K562 (cell line): ENCODE measurements around the gene VTCN1. TPM values are rescaled to one million over a fixed set of nuclear protein-coding genes. Genes with fewer than 3 reads are reported as not detected.
"Not testable (repeated sequence)": the region's sequence is repeated elsewhere in the genome, so short reads cannot be mapped to it uniquely, and the experiment has no call there.

Experiments
- ATAC-seq: fragments of 200-7000 bp; cut with Tn5 transposase; 3 replicates; pipeline ENCODE4 v1.9.1; 2020; ENCODE audit warnings: moderate library complexity
- BruUV-seq: library from RNA; stranded (reverse); fragments of 400-500 nt; replicated peaks from 2 replicates; lab custom pipeline; 2021; lab: Mats Ljungman, UMichigan
- CTCF ChIA-PET: fragments of 300-600 bp; formaldehyde crosslinking; extraction: SDS; loops from one replicate; lab custom pipeline; 2021; ENCODE audit warnings: low intra/inter-chr PET ratio; lab: Yijun Ruan, JAX
- POLR2A ChIA-PET: fragments of 300-600, 350-650 bp; sonication (Branson Sonifier 250); formaldehyde crosslinking; extraction: SDS; loops from one replicate; lab custom pipeline; 2021; ENCODE audit warnings: antibody characterized with exemption, inconsistent platforms; lab: Yijun Ruan, JAX
- DNase-seq, 4 experiments: peaks; one replicate each; pipeline versions ENCODE4 v3.0.0 to v3.0.0-alpha.2; 2011 to 2018; ENCODE audit warnings: low spot score in 3 of 4, mixed read lengths in 3 of 4; ENCODE audit errors: extremely low read depth in 1 of 4
- FAIRE-seq: peaks from 2 replicates; lab custom pipeline; 2011; peaks lifted over from hg19 to GRCh38; lab: Jason Lieb, UNC
- H2AFZ ChIP-seq: 2 replicates; pipeline ENCODE4 v1.6.0; 2011; ENCODE audit warnings: low read depth, low read length, control low read depth, inconsistent platforms
- H3K27ac ChIP-seq: fragments of 200-600 bp; 3 replicates; pipeline ENCODE4 v1.8.0; 2011; ENCODE audit warnings: low read depth, mild to moderate bottlenecking, control low read depth, inconsistent platforms, low read length, moderate library complexity, mixed read lengths; ENCODE audit errors: extremely low read depth
- H3K27me3 ChIP-seq, 2 experiments: fragments of 300-600 bp in 1 of 2; 2 replicates in 1 of 2; 3 replicates in 1 of 2; pipeline versions ENCODE4 v1.6.0 to v1.8.0; 2011; ENCODE audit warnings: inconsistent platforms in 2 of 2, low read length in 2 of 2, mild to moderate bottlenecking in 1 of 2, mixed read lengths in 1 of 2, moderate library complexity in 1 of 2; ENCODE audit not compliant: control insufficient read depth in 2 of 2, insufficient read depth in 2 of 2
- H3K36me3 ChIP-seq: fragments of 300-600 bp; 3 replicates; pipeline ENCODE4 v1.8.0; 2011; ENCODE audit warnings: mild to moderate bottlenecking, low read length, inconsistent platforms; ENCODE audit not compliant: control insufficient read depth, insufficient read depth
- H3K4me1 ChIP-seq, 2 experiments: fragments of 200-600 bp in 1 of 2; replicated peaks in 1 of 2; 2 replicates in 1 of 2; 3 replicates in 1 of 2; pipeline versions ENCODE4 v1.5.1 to v1.8.0; 2011; ENCODE audit warnings: inconsistent platforms in 2 of 2, low read length in 2 of 2, mild to moderate bottlenecking in 1 of 2, mixed read lengths in 1 of 2, moderate library complexity in 1 of 2; ENCODE audit not compliant: control insufficient read depth in 2 of 2, insufficient read depth in 2 of 2
- H3K4me2 ChIP-seq: 2 replicates; pipeline ENCODE4 v1.6.1; 2011; ENCODE audit warnings: low read length, control low read depth, inconsistent platforms, mixed read lengths; ENCODE audit not compliant: insufficient read depth
- H3K4me3 ChIP-seq: fragments of 200-600 bp; sonication (generic), shearing (Covaris generic); 2 replicates; pipeline ENCODE4 v1.5.1; 2016; ENCODE audit warnings: control low read depth, inconsistent platforms
- H3K79me2 ChIP-seq: fragments of 200-600 bp; 3 replicates; pipeline ENCODE4 v1.8.0; 2011; ENCODE audit warnings: low read length, inconsistent platforms; ENCODE audit not compliant: control insufficient read depth, insufficient read depth
- H3K9ac ChIP-seq, 2 experiments: 2 replicates each; pipeline versions ENCODE4 v1.6.0 to v1.6.1; 2011; ENCODE audit warnings: low read depth in 2 of 2, low read length in 2 of 2, control low read depth in 1 of 2, inconsistent platforms in 1 of 2, mild to moderate bottlenecking in 1 of 2, mixed read lengths in 1 of 2; ENCODE audit not compliant: insufficient read depth in 1 of 2
- H3K9me1 ChIP-seq: one replicate; pipeline ENCODE4 v1.6.0; 2011; ENCODE audit warnings: inconsistent platforms, mild to moderate bottlenecking, low read length, moderate library complexity; ENCODE audit not compliant: control insufficient read depth, insufficient read depth
- H3K9me3 ChIP-seq: replicated peaks from 2 replicates; pipeline ENCODE4 v1.5.1; 2011; ENCODE audit warnings: low read depth, low read length, inconsistent platforms; ENCODE audit not compliant: control insufficient read depth, insufficient read depth
- H4K20me1 ChIP-seq: replicated peaks from 2 replicates; pipeline ENCODE4 v1.6.1; 2011; ENCODE audit warnings: low read length, inconsistent platforms, mixed read lengths; ENCODE audit not compliant: control insufficient read depth, insufficient read depth
- ARID3B ChIP-seq: fragments of 250-450 bp; sonication (Bioruptor Pico); IDR thresholded peaks from 2 replicates; pipeline ENCODE4 v1.4.0; 2020; ENCODE audit warnings: borderline replicate concordance
- CBFA2T3 ChIP-seq: fragments of 450-650 bp; IDR thresholded peaks from 2 replicates; pipeline ENCODE4 v1.6.1; 2017
- HMBOX1 ChIP-seq: sonication (generic); IDR thresholded peaks from 2 replicates; pipeline ENCODE4 v1.6.1; 2016
- NFIC ChIP-seq: fragments of 450-650 bp; IDR thresholded peaks from 2 replicates; pipeline ENCODE4 v1.6.1; 2017; ENCODE audit warnings: mild to moderate bottlenecking, inconsistent platforms
- SNIP1 ChIP-seq: fragments of 450-650 bp; IDR thresholded peaks from 2 replicates; pipeline ENCODE4 v1.7.1; 2017; ENCODE audit warnings: low read depth, mild to moderate bottlenecking
- SREBF1 ChIP-seq: fragments of 150-350 bp; IDR thresholded peaks from 2 replicates; pipeline ENCODE4 v1.6.1; 2014; ENCODE audit warnings: antibody characterized with exemption, low read depth, low read length, borderline replicate concordance
- ZC3H8 ChIP-seq: fragments of 450-650 bp; IDR thresholded peaks from 2 replicates; pipeline ENCODE4 v1.6.1; 2017
- ZNF263 ChIP-seq: sonication (generic); formaldehyde crosslinking; IDR thresholded peaks from 2 replicates; pipeline ENCODE4 v1.8.0; 2022; ENCODE audit warnings: mild to moderate bottlenecking, missing genetic modification reagents, borderline replicate concordance
- ZNF766 ChIP-seq: fragments of 200-800 bp; sonication (Bioruptor generic); conservative IDR thresholded peaks from 2 replicates; pipeline ENCODE4 v1.6.1; 2016; ENCODE audit warnings: missing genetic modification characterization, missing compliant biosample characterization
- WGBS: fragments of 100-300 bp; shearing (Covaris generic); methylation state at CpG from one replicate; pipeline ENCODE4 v1.1.6; 2016; ENCODE audit warnings: low coverage, mixed read lengths; ENCODE audit not compliant: insufficient coverage; ENCODE audit errors: missing lambda C conversion rate; 5-methylcytosine and 5-hydroxymethylcytosine counted together
- in situ Hi-C: fragments of 300-500 bp; cut with MboI; formaldehyde crosslinking; loops from 4 replicates; pipeline ENCODE4 v1.15.0; 2018; ENCODE audit warnings: inconsistent platforms, mixed read lengths
- intact Hi-C: fragments of 100-400 bp; cut with micrococcal nuclease; formaldehyde crosslinking; loops from 2 replicates; pipeline ENCODE4 v1.14.2; 2022
- polyA plus RNA-seq, 8 experiments: library from polyadenylated mRNA; depleted of rRNA in 4 of 8; stranded (reverse) in 5 of 8; unstranded in 3 of 8; fragments of >200 nt; fragmentation: Nextera tagmentation in 2 of 8; fragmentation: Illumina TruSeq in 1 of 8; extraction: Ambion mirVana in 2 of 8; extraction: Trizol in 1 of 8; gene quantifications; 2 replicates each; pipeline versions ENCODE4 v1.2.1 to v1.2.3, GENCODE V29; 2011 to 2014; ENCODE audit warnings: inconsistent platforms in 1 of 8, missing spikeins in 1 of 8
- total RNA-seq, 7 experiments: library from RNA; depleted of rRNA in 6 of 7; stranded (reverse); fragments of >200 nt in 6 of 7; fragmentation: Illumina TruSeq in 2 of 7; extraction: Trizol in 2 of 7; gene quantifications; 2 replicates each; pipeline versions ENCODE4 v1.2.1 to v1.2.3, GENCODE V29; 2011 to 2021; ENCODE audit warnings: low replicate concordance in 1 of 7

The VTCN1 gene
- total and polyA plus RNA-seq, 9 of the 15 experiments (the other 6 are each of a cell fraction or from before 2014, with no cell fraction given): not detected

DNA sequence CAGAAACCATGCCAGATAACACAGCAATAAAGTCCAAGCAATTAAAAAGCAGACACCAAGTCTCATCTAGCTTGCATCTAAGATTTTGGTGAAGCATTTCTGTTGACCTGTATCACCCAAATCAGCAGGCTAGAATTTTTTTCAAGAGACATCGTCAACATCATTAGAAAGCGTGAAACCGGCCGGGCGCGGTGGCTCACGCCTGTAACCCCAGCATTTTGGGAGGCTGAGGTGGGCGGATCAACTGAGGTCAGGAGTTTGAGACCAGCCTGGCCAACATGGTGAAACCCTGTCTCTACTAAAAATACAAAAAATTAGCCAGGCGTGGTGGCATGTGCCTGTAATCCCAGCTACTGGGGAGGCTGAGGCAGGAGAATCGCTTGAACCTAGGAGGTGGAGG lies 91.6 kb downstream of the VTCN1 start:
- H3K9me1 ChIP-seq, H3K9me3 ChIP-seq, H3K27me3 ChIP-seq, H3K4me3 ChIP-seq, H3K79me2 ChIP-seq, H4K20me1 ChIP-seq, DNase-seq, H3K36me3 ChIP-seq, H3K4me2 ChIP-seq, intact Hi-C loops, BruUV-seq, FAIRE-seq, H2AFZ ChIP-seq, H3K9ac ChIP-seq, ATAC-seq, CTCF ChIA-PET, in situ Hi-C loops, H3K27ac ChIP-seq: not testable (repeated sequence)
- 93% methylated on average over 9 of the region's 10 CpGs for WGBS
- POLR2A ChIA-PET: interaction anchor here (0.5 to 3.3 kb wide), 7 partner anchors 9 to 64 kb away, joined by 3 to 13 read pairs (median 3); partner anchors contain the start of gene TTF2
- peaks cover 17% of the 10 kb centered on the region in 2 experiments; a peak in 4 of 5 replicates for H3K4me1 ChIP-seq

- intact Hi-C loops: no loop called here
- CTCF ChIA-PET: no interaction called here
- BruUV-seq: no TSS peak
- no peaks in the 10 kb centered on the region for H3K9me1 ChIP-seq
- POLR2A ChIA-PET: interaction anchor here (1.2 to 3.3 kb wide), 2 partner anchors 10 to 26 kb away, joined by 5 to 13 read pairs; no protein-coding TSS in a partner anchor
- DNase-seq (no peak), FAIRE-seq (no peak), ATAC-seq (no peak)
- in situ Hi-C loops: no loop called here
- peaks cover 5% of the 10 kb centered on the region; the same call in 1 of the 3 replicates for H3K36me3 ChIP-seq
- peaks cover 17% of the 10 kb centered on the region in 2 experiments; a peak in 4 of 5 replicates for H3K4me1 ChIP-seq
- no peak overlapping the region for H2AFZ ChIP-seq
- H3K79me2 ChIP-seq: no peaks in the 10 kb centered on the region
- H4K20me1 ChIP-seq: no peaks in the 10 kb centered on the region
- no peak overlapping the region for H3K4me2 ChIP-seq
- no peaks in the 10 kb centered on the region for H3K9me3 ChIP-seq
- 75% methylated on average over 12 of the region's 12 CpGs for WGBS
- peak overlapping the region in 1 of 2 experiments; percentile 31; a peak in 2 of 4 replicates for H3K9ac ChIP-seq
- no peak overlapping the region for H3K4me3 ChIP-seq
- no peak overlapping the region for H3K27ac ChIP-seq
- H3K27me3 ChIP-seq: no peaks in the 10 kb centered on the region
- TF ChIP-seq ZNF766 (CRISPR knock-in tag) (no peak), ZC3H8 (no peak), CBFA2T3 (no peak), ZNF263 (CRISPR knock-in tag) (no peak), NFIC (no peak), SREBF1 (no peak), ARID3B (no peak), SNIP1 (no peak), HMBOX1 (no peak)
These were observed 92.6 kb downstream of the VTCN1 start for GRCh38 chr1:117118137-117118536.
